Osteoblast (primary cell): ENCODE measurements around the gene ZNF135. TPM values are rescaled to one million over a fixed set of nuclear protein-coding genes. Genes with fewer than 3 reads are reported as not detected.

Experiments
- DNase-seq: peaks from one replicate; pipeline ENCODE4 v3.0.0; 2011; ENCODE audit warnings: low spot score, mixed read lengths; ENCODE audit not compliant: insufficient read length; ENCODE audit errors: missing footprints
- H2AFZ ChIP-seq: 2 replicates; pipeline ENCODE4 v1.6.0; 2011; ENCODE audit warnings: mild to moderate bottlenecking, low read length
- H3K27ac ChIP-seq: 2 replicates; pipeline ENCODE4 v1.5.1; 2011; ENCODE audit warnings: mild to moderate bottlenecking, low read depth, low read length, moderate library complexity
- H3K27me3 ChIP-seq: 2 replicates; pipeline ENCODE4 v1.6.0; 2012; ENCODE audit warnings: mild to moderate bottlenecking, control low read depth, inconsistent platforms, low read length, moderate library complexity; ENCODE audit not compliant: insufficient read depth
- H3K36me3 ChIP-seq: 2 replicates; pipeline ENCODE4 v1.5.1; 2011; ENCODE audit warnings: mild to moderate bottlenecking, low read length, control low read depth, moderate library complexity; ENCODE audit not compliant: insufficient read depth
- H3K4me1 ChIP-seq: 2 replicates; pipeline ENCODE4 v1.5.1; 2011; ENCODE audit warnings: mild to moderate bottlenecking, low read length, control low read depth, moderate library complexity; ENCODE audit not compliant: insufficient read depth
- H3K4me2 ChIP-seq: 2 replicates; pipeline ENCODE4 v1.6.0; 2011; ENCODE audit warnings: mild to moderate bottlenecking, low read length; ENCODE audit not compliant: insufficient read depth
- H3K4me3 ChIP-seq: fragments of 200-600 bp; sonication (generic); 3 replicates; pipeline ENCODE4 v1.5.1; 2012; ENCODE audit warnings: mild to moderate bottlenecking, low read length, inconsistent platforms; ENCODE audit not compliant: insufficient read depth
- H3K79me2 ChIP-seq: 2 replicates; pipeline ENCODE4 v1.6.0; 2012; ENCODE audit warnings: mild to moderate bottlenecking, low read length, control low read depth, inconsistent platforms; ENCODE audit not compliant: insufficient read depth
- H3K9me3 ChIP-seq: 2 replicates; pipeline ENCODE4 v1.5.1; 2011; ENCODE audit warnings: low read depth, low read length, control low read depth
- H4K20me1 ChIP-seq: 2 replicates; pipeline ENCODE4 v1.6.0; 2012; ENCODE audit warnings: mild to moderate bottlenecking, low read length, control low read depth; ENCODE audit not compliant: insufficient read depth
- CTCF ChIP-seq: IDR thresholded peaks from 2 replicates; pipeline ENCODE4 v1.5.1; 2011; ENCODE audit warnings: mild to moderate bottlenecking, low read depth, low read length, moderate library complexity; ENCODE audit errors: extremely low read depth
- total RNA-seq: library from RNA; depleted of rRNA; stranded (reverse); fragments of >200 nt; gene quantifications from 2 replicates; pipeline ENCODE4 v1.2.3, GENCODE V29; 2012

The ZNF135 gene
- total RNA-seq, 1 donor, result 6.5 TPM

DNA sequence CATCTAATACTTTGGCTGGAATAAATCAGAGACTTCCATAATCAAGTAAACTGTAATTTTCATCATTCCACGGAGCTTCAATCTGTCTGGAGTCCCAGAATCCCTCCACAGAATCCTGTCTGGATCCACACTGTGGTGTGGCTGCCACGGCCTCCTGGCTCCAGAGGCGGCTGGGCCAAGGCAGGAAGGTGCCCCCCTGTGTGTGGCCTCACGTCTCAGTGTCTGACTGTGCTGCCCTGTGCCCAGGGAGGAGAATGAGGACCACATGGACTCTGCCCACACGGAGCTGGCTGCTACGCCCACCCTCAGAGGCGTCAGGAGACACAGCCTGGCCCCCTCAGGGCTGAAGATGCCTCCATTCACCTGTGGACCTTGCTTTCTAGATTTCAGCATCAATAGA is 12.2 kb upstream of the ZNF135 start:
- H2AFZ ChIP-seq, result no peak overlapping the region
- H3K27me3 ChIP-seq, result no peaks in the 10 kb centered on the region
- DNase-seq, result peak; percentile 66
- no peak overlapping the region for H3K27ac ChIP-seq
- H3K79me2 ChIP-seq, result no peaks in the 10 kb centered on the region
- H4K20me1 ChIP-seq, result no peaks in the 10 kb centered on the region
- no peaks in the 10 kb centered on the region for H3K36me3 ChIP-seq
- no peak overlapping the region for H3K4me2 ChIP-seq
- no peaks in the 10 kb centered on the region for H3K4me1 ChIP-seq
- no peak overlapping the region for H3K4me3 ChIP-seq
- no peak for TF ChIP-seq CTCF
- peaks cover 3% of the 10 kb centered on the region for H3K9me3 ChIP-seq

GRCh38 chr19:58047672-58048071 is 11.4 kb upstream of the ZNF135 start:
- DNase-seq, result peak; percentile 55
- Histone ChIP-seq H3K36me3 (no peaks in the 10 kb centered on the region), H4K20me1 (no peaks in the 10 kb centered on the region), H3K9me3 (peaks cover 3% of the 10 kb centered on the region), H3K27ac (no peak overlapping the region), H3K4me1 (no peaks in the 10 kb centered on the region), H3K4me2 (no peak overlapping the region), H3K4me3 (no peak overlapping the region), H3K79me2 (no peaks in the 10 kb centered on the region), H3K27me3 (no peaks in the 10 kb centered on the region), H2AFZ (no peak overlapping the region)
- no peak for TF ChIP-seq CTCF

GRCh38 chr19:58052256-58052655 is 6.8 kb upstream of the ZNF135 start:
- Histone ChIP-seq H3K4me1 (peaks cover 3% of the 10 kb centered on the region), H3K9me3 (no peaks in the 10 kb centered on the region), H3K4me3 (no peak overlapping the region), H3K27ac (no peak overlapping the region), H4K20me1 (no peaks in the 10 kb centered on the region), H3K36me3 (no peaks in the 10 kb centered on the region), H3K27me3 (no peaks in the 10 kb centered on the region), H3K4me2 (no peak overlapping the region), H3K79me2 (no peaks in the 10 kb centered on the region), H2AFZ (no peak overlapping the region)
- TF ChIP-seq CTCF, result no peak
- peak; percentile 74 for DNase-seq

DNA sequence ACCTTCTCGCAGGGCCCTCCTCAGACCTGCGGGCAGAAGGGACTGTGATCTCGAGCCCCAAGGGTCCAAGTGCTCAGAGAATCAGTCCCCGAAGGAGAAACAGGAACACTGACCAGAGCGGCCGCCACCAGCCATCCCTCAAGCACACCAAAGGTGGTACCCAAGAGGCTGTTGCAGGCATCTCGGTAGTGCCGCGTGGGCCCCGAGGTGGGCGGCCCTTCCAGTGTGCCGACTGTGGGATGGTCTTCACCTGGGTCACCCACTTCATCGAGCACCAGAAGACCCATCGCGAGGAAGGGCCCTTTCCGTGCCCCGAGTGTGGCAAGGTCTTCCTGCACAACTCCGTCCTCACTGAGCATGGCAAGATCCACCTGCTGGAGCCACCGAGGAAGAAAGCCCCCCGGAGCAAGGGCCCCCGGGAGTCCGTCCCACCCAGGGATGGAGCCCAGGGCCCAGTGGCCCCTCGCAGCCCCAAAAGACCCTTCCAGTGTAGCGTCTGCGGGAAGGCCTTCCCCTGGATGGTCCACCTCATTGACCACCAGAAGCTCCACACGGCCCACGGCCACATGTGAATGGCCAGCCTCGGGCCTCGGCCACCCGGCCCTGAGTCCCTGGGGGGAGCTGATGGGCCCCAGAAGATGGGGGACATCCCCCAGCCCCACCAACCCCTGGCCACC is 5.5 kb upstream of the ZNF135 start:
- DNase-seq, result peak; percentile 65
- H4K20me1 ChIP-seq, result no peaks in the 10 kb centered on the region
- H3K36me3 ChIP-seq, result no peaks in the 10 kb centered on the region
- no peak overlapping the region for H3K27ac ChIP-seq
- no peaks in the 10 kb centered on the region for H3K79me2 ChIP-seq
- no peak for TF ChIP-seq CTCF
- H3K4me1 ChIP-seq, result peaks cover 3% of the 10 kb centered on the region
- no peaks in the 10 kb centered on the region for H3K9me3 ChIP-seq
- no peaks in the 10 kb centered on the region for H3K27me3 ChIP-seq
- H3K4me2 ChIP-seq, result no peak overlapping the region
- H3K4me3 ChIP-seq, result no peak overlapping the region
- no peak overlapping the region for H2AFZ ChIP-seq
